H1 (cell line): ENCODE results near the gene SLX4IP. TPM values are rescaled to one million over a fixed set of nuclear protein-coding genes. Genes with fewer than 3 reads are reported as not detected.

Experiments used
- CTCF ChIA-PET: fragments of 300-600 bp; sonication (Branson Sonifier 250); formaldehyde crosslinking; loops from one replicate; lab custom pipeline; 2021; ENCODE audit not compliant: partially characterized antibody; lab: Charles Lee
- POLR2A ChIA-PET: fragments of 300-600 bp; sonication (Branson Sonifier 250); formaldehyde crosslinking; loops from one replicate; lab custom pipeline; 2021; ENCODE audit warnings: inconsistent platforms; ENCODE audit not compliant: partially characterized antibody; lab: Charles Lee
- DNase-seq, 2 experiments: peaks; one replicate each; pipeline versions ENCODE4 v3.0.0 to v3.0.0-alpha.2; 2010 to 2022; ENCODE audit warnings: low spot score in 2 of 2, low read depth in 1 of 2, mixed read lengths in 1 of 2
- FAIRE-seq: peaks from 2 replicates; lab custom pipeline; 2011; peaks lifted over from hg19 to GRCh38; lab: Jason Lieb, UNC
- H2AFZ ChIP-seq: 2 replicates; pipeline ENCODE4 v1.8.1; 2012; ENCODE audit warnings: low read length, inconsistent platforms
- H2AK5ac ChIP-seq: 2 replicates; pipeline ENCODE4 v1.6.1; 2013; ENCODE audit warnings: low read depth, low read length
- H2BK120ac ChIP-seq: replicated peaks from 2 replicates; pipeline ENCODE3; 2013; ENCODE audit warnings: low read depth, low read length, inconsistent platforms
- H2BK12ac ChIP-seq: 2 replicates; pipeline ENCODE4 v1.6.1; 2013; ENCODE audit warnings: low read depth, low read length
- H2BK15ac ChIP-seq: 2 replicates; pipeline ENCODE4 v1.6.1; 2013; ENCODE audit warnings: low read length
- H2BK20ac ChIP-seq: 2 replicates; pipeline ENCODE4 v1.6.1; 2013; ENCODE audit warnings: low read length
- H2BK5ac ChIP-seq: 2 replicates; pipeline ENCODE4 v1.6.1; 2013; ENCODE audit warnings: low read depth, low read length
- H3K14ac ChIP-seq: 2 replicates; pipeline ENCODE4 v1.6.1; 2013; ENCODE audit warnings: inconsistent platforms; ENCODE audit not compliant: insufficient read length
- H3K18ac ChIP-seq: 2 replicates; pipeline ENCODE4 v1.6.1; 2013; ENCODE audit warnings: low read length; ENCODE audit errors: extremely low read depth
- H3K23ac ChIP-seq: 2 replicates; pipeline ENCODE4 v1.6.1; 2013; ENCODE audit warnings: inconsistent platforms; ENCODE audit not compliant: insufficient read length
- H3K23me2 ChIP-seq: 2 replicates; pipeline ENCODE4 v1.6.1; 2013; ENCODE audit warnings: low read depth, low read length
- H3K27ac ChIP-seq: 2 replicates; pipeline ENCODE4 v1.6.1; 2011; ENCODE audit warnings: low read depth, low read length, inconsistent platforms
- H3K27me3 ChIP-seq, 4 experiments: replicated peaks in 1 of 4; 1 replicate in 1 of 4; 2 replicates in 3 of 4; pipeline versions ENCODE4 v1.6.1 to v1.8.1; 2011 to 2013; ENCODE audit warnings: low read length in 3 of 4, mild to moderate bottlenecking in 3 of 4, inconsistent platforms in 2 of 4, mixed read lengths in 2 of 4, moderate library complexity in 1 of 4; ENCODE audit not compliant: control insufficient read depth in 3 of 4, insufficient read depth in 3 of 4; ENCODE audit errors: extremely low read depth in 1 of 4
- H3K36me3 ChIP-seq, 4 experiments: 2 replicates each; pipeline versions ENCODE4 v1.6.1 to v1.8.1; 2011 to 2013; ENCODE audit warnings: mild to moderate bottlenecking in 4 of 4, low read length in 3 of 4, moderate library complexity in 2 of 4, control low read depth in 1 of 4, inconsistent platforms in 1 of 4; ENCODE audit not compliant: insufficient read depth in 4 of 4, control insufficient read depth in 2 of 4
- H3K4ac ChIP-seq: replicated peaks from 2 replicates; pipeline ENCODE3; 2013; ENCODE audit warnings: low read length, low read depth, mixed read lengths, inconsistent platforms; ENCODE audit not compliant: insufficient read length
- H3K4me1 ChIP-seq, 4 experiments: replicated peaks in 1 of 4; 1 replicate in 1 of 4; 2 replicates in 3 of 4; pipeline versions ENCODE4 v1.6.1 to v1.8.1; 2011 to 2013; ENCODE audit warnings: low read length in 3 of 4, inconsistent platforms in 2 of 4, mixed read lengths in 1 of 4; ENCODE audit not compliant: insufficient read depth in 4 of 4, control insufficient read depth in 3 of 4
- H3K4me2 ChIP-seq, 2 experiments: 2 replicates each; pipeline versions ENCODE4 v1.6.1 to v1.8.1; 2011 to 2013; ENCODE audit warnings: low read depth in 2 of 2, low read length in 2 of 2, control low read depth in 1 of 2, inconsistent platforms in 1 of 2, mild to moderate bottlenecking in 1 of 2; ENCODE audit not compliant: insufficient read depth in 1 of 2
- H3K4me3 ChIP-seq, 4 experiments: fragments of 200-600, 300-600 bp in 1 of 4; sonication (generic), shearing (Covaris generic), sonication (Bioruptor Twin) in 1 of 4; 2 replicates each; pipeline versions ENCODE4 v1.5.1 to v1.8.1; 2011 to 2016; ENCODE audit warnings: low read length in 4 of 4, low read depth in 3 of 4, control low read depth in 2 of 4, inconsistent platforms in 2 of 4, mild to moderate bottlenecking in 2 of 4, mixed read lengths in 1 of 4, moderate library complexity in 1 of 4; ENCODE audit not compliant: insufficient read depth in 2 of 4; ENCODE audit errors: extremely low read depth in 1 of 4
- H3K56ac ChIP-seq: replicated peaks from 2 replicates; pipeline ENCODE3; 2013; ENCODE audit warnings: low read depth, mild to moderate bottlenecking, mixed read lengths, low read length, inconsistent platforms; ENCODE audit not compliant: insufficient read length
- H3K79me1 ChIP-seq: 2 replicates; pipeline ENCODE4 v1.6.1; 2013; ENCODE audit warnings: low read depth, low read length, control low read depth
- H3K79me2 ChIP-seq, 2 experiments: 2 replicates each; pipeline versions ENCODE4 v1.6.1 to v1.8.1; 2012 to 2013; ENCODE audit warnings: low read length in 2 of 2, mild to moderate bottlenecking in 2 of 2, inconsistent platforms in 1 of 2; ENCODE audit not compliant: insufficient read depth in 2 of 2, control insufficient read depth in 1 of 2
- H3K9ac ChIP-seq, 4 experiments: replicated peaks in 1 of 4; 1 replicate in 1 of 4; 2 replicates in 3 of 4; pipeline versions ENCODE4 v1.6.1 to v1.8.1; 2011 to 2013; ENCODE audit warnings: low read depth in 3 of 4, low read length in 3 of 4, control low read depth in 2 of 4, mild to moderate bottlenecking in 2 of 4, moderate library complexity in 2 of 4, inconsistent platforms in 1 of 4; ENCODE audit errors: extremely low read depth in 1 of 4
- H3K9me3 ChIP-seq, 2 experiments: 2 replicates each; pipeline versions ENCODE4 v1.6.1 to v1.8.1; 2012 to 2013; ENCODE audit warnings: mild to moderate bottlenecking in 2 of 2, moderate library complexity in 2 of 2, control low read depth in 1 of 2, inconsistent platforms in 1 of 2, low read depth in 1 of 2, low read length in 1 of 2, mixed read lengths in 1 of 2; ENCODE audit not compliant: insufficient read depth in 2 of 2
- H4K20me1 ChIP-seq, 2 experiments: replicated peaks in 1 of 2; 2 replicates each; pipeline versions ENCODE3 to v1.8.1; 2011 to 2013; ENCODE audit warnings: inconsistent platforms in 2 of 2, low read length in 2 of 2, mild to moderate bottlenecking in 1 of 2; ENCODE audit not compliant: insufficient read depth in 2 of 2, control insufficient read depth in 1 of 2
- H4K5ac ChIP-seq: 2 replicates; pipeline ENCODE4 v1.6.1; 2013; ENCODE audit warnings: low read length, low read depth, mixed read lengths, inconsistent platforms; ENCODE audit not compliant: insufficient read length
- H4K8ac ChIP-seq: 2 replicates; pipeline ENCODE4 v1.8.0; 2013; ENCODE audit warnings: mild to moderate bottlenecking, moderate library complexity, low read length, inconsistent platforms; ENCODE audit not compliant: insufficient read depth; ENCODE audit errors: extremely low read depth
- H4K91ac ChIP-seq: replicated peaks from 2 replicates; pipeline ENCODE3; 2013; ENCODE audit warnings: low read length, mixed read lengths, inconsistent platforms; ENCODE audit not compliant: insufficient read length
- ASH2L ChIP-seq: fragments of 200-600, 300-600 bp; sonication (generic); IDR thresholded peaks from one replicate; pipeline ENCODE4 v1.7.1; 2017; ENCODE audit warnings: low read length
- SP4 ChIP-seq: IDR thresholded peaks from 2 replicates; pipeline ENCODE4 v1.6.1; 2012; ENCODE audit warnings: low read length, inconsistent platforms
- YY1 ChIP-seq: IDR thresholded peaks from 2 replicates; pipeline ENCODE4 v1.6.1; 2011; ENCODE audit warnings: low read depth, mild to moderate bottlenecking, low read length
- ZNF274 ChIP-seq: IDR thresholded peaks from 2 replicates; pipeline ENCODE4 v1.7.0; 2012; ENCODE audit warnings: low read length, borderline replicate concordance; ENCODE audit errors: extremely low read depth
- WGBS, 2 experiments: shearing (Covaris generic) in 1 of 2; methylation state at CpG; one replicate each; pipeline versions ENCODE4 v1.1.6 to v1.1.7; 2013 to 2015; ENCODE audit warnings: low lambda C conversion rate in 2 of 2, mixed read lengths in 2 of 2, inconsistent platforms in 1 of 2, low coverage in 1 of 2, missing lambda C conversion rate in 1 of 2; ENCODE audit not compliant: insufficient replicate concordance in 2 of 2, insufficient coverage in 1 of 2, insufficient read length in 1 of 2; ENCODE audit errors: extremely low coverage in 1 of 2, missing lambda C conversion rate in 1 of 2; 5-methylcytosine and 5-hydroxymethylcytosine counted together
- polyA plus RNA-seq, 7 experiments: library from polyadenylated mRNA; depleted of rRNA in 3 of 7; stranded (reverse) in 5 of 7; unstranded in 2 of 7; fragments of >200 nt in 5 of 7; fragments of 200-250 nt in 2 of 7; gene quantifications; 1 replicate in 5 of 7; 2 replicates in 1 of 7; 4 replicates in 1 of 7; pipeline versions ENCODE4 v1.2.1 to v1.2.3, GENCODE V29; 2011 to 2013; ENCODE audit warnings: missing spikeins in 2 of 7, mixed read lengths in 2 of 7
- total RNA-seq: library from RNA; stranded (reverse); fragmentation: NEBNext Ultra II Directional; extraction: Animal tissue kit (Norgen Biotek cat#: 25700); gene quantifications from 2 replicates; pipeline ENCODE4 v1.2.1, GENCODE V29; 2021

SLX4IP gene
- total and polyA plus RNA-seq, 2 of the 8 experiments (the other 6 are each of a cell fraction or from before 2014, with no cell fraction given): 2.4 to 8.7 TPM

GRCh38 chr20:10469056-10469455 lies 34.0 kb downstream of the SLX4IP start:
- H4K91ac ChIP-seq: no peak overlapping the region
- no peak overlapping the region for H3K18ac ChIP-seq
- H3K9me3 ChIP-seq: no peaks in the 10 kb centered on the region
- no peak overlapping the region for H2AFZ ChIP-seq
- H2BK5ac ChIP-seq: no peak overlapping the region
- H3K27ac ChIP-seq: no peak overlapping the region
- no peak overlapping the region for H2BK20ac ChIP-seq
- H3K9ac ChIP-seq: no peak overlapping the region
- H3K36me3 ChIP-seq: no peaks in the 10 kb centered on the region; a peak in 1 of 8 replicates
- H3K23me2 ChIP-seq: no peaks in the 10 kb centered on the region
- H3K14ac ChIP-seq: no peak overlapping the region
- no peak overlapping the region for H3K4me2 ChIP-seq
- no peak overlapping the region for H4K5ac ChIP-seq
- TF ChIP-seq SP4 (no peak), ASH2L (no peak), YY1 (no peak), ZNF274 (no peak)
- FAIRE-seq: no peak
- no peak overlapping the region for H2AK5ac ChIP-seq
- no peak overlapping the region for H3K56ac ChIP-seq
- H3K4ac ChIP-seq: no peak overlapping the region
- H3K79me2 ChIP-seq: peaks cover 0 to 11% of the 10 kb centered on the region in 2 experiments; a peak in 2 of 4 replicates
- 81% methylated on average over 2 of the region's 2 CpGs; no CpG with 5 or more reads in 1 of the 2 experiments for WGBS, 2 experiments
- no peak overlapping the region for H3K4me3 ChIP-seq
- no peak overlapping the region for H3K23ac ChIP-seq
- H2BK15ac ChIP-seq: no peak overlapping the region
- no peak overlapping the region for H4K8ac ChIP-seq
- POLR2A ChIA-PET: no interaction called here
- H2BK12ac ChIP-seq: peak overlapping the region; percentile 23; the same call in 1 of the 2 replicates
- no peak overlapping the region for H2BK120ac ChIP-seq
- H3K79me1 ChIP-seq: no peaks in the 10 kb centered on the region
- no peaks in the 10 kb centered on the region for H4K20me1 ChIP-seq
- CTCF ChIA-PET: interaction anchor here (0.7 to 3.6 kb wide), 5 partner anchors 9 to 142 kb away, joined by 3 to 26 read pairs (median 4); no protein-coding TSS in a partner anchor
- H3K27me3 ChIP-seq: no peaks in the 10 kb centered on the region
- peaks cover 0 to 32% (median 22%) of the 10 kb centered on the region in 4 experiments; a peak in 6 of 7 replicates for H3K4me1 ChIP-seq
- DNase-seq: no peak
